ENCODE results near the gene CLCA2. TPM values are rescaled to one million over a fixed set of nuclear protein-coding genes. Genes with fewer than 3 reads are reported as not detected.

The CLCA2 gene
- polyA plus RNA-seq, 1 donor from 2014 or later = not detected

DNA sequence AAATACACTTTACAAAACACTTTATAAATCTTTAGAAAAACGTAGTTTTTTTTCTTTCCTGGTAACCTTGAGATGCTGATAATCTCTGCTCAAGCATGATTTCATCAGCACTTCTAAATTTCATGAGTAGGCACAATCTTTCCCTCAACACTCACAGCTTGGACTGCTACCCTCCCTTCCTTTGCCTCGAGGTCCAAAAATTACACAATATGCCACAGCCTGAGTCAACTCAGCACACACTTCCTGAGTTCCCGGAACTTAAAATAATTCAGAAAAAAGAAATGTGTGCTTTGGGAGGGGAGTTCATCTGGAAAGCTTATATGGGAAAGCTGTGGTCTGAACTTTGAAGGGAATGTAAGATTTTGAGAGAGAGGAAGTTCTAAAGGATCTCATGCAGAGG, 5.9 kb downstream of the CLCA2 start:
- TF ChIP-seq MXI1 (conservative IDR thresholded peaks at IDR 0.05; ENCODE audit: poor library complexity, severe bottlenecking) (no peak), TAF1 (IDR thresholded peaks at IDR 0.05; ENCODE audit: low read depth) (no peak), REST (IDR thresholded peaks at IDR 0.05; ENCODE audit: borderline replicate concordance) (no peak), EZH2 (IDR thresholded peaks at IDR 0.05; ENCODE audit: borderline replicate concordance, insufficient read depth, low read length, poor library complexity, severe bottlenecking) (no peak), RAD21 (conservative IDR thresholded peaks at IDR 0.05) (no peak), SMC3 (conservative IDR thresholded peaks at IDR 0.05; ENCODE audit: poor library complexity) (no peak), POLR2AphosphoS5 (IDR thresholded peaks at IDR 0.05) (no peak), CTCF (IDR thresholded peaks at IDR 0.05; ENCODE audit: poor library complexity, severe bottlenecking) (no peak), EP300 (conservative IDR thresholded peaks at IDR 0.05; ENCODE audit: poor library complexity, severe bottlenecking) (no peak)
- Histone ChIP-seq H3K4me2 (ENCODE audit: low read length) (no peak overlapping the region), H3F3A (ENCODE audit: insufficient read depth, low read length, poor library complexity, severe bottlenecking) (no peaks in the 10 kb centered on the region), H3K27me3 (ENCODE audit: insufficient read depth, low read depth, low read length) (no peaks in the 10 kb centered on the region), H3K9me3 (ENCODE audit: low read length) (no peaks in the 10 kb centered on the region), H3K36me3 (ENCODE audit: insufficient read depth, low read length) (no peaks in the 10 kb centered on the region), H3K4me3 (ENCODE audit: low read length) (no peak overlapping the region), H3K9ac (ENCODE audit: low read length) (no peak overlapping the region), H3K9me2 (ENCODE audit: insufficient read depth, low read length) (no peaks in the 10 kb centered on the region), H2AFZ (ENCODE audit: low read depth, low read length) (no peak overlapping the region), H3K27ac (ENCODE audit: low read length) (no peak overlapping the region), H4K20me1 (ENCODE audit: insufficient read depth) (no peaks in the 10 kb centered on the region), H3K79me2 (replicated peaks; ENCODE audit: insufficient read depth, low read length) (no peaks in the 10 kb centered on the region)

DNA sequence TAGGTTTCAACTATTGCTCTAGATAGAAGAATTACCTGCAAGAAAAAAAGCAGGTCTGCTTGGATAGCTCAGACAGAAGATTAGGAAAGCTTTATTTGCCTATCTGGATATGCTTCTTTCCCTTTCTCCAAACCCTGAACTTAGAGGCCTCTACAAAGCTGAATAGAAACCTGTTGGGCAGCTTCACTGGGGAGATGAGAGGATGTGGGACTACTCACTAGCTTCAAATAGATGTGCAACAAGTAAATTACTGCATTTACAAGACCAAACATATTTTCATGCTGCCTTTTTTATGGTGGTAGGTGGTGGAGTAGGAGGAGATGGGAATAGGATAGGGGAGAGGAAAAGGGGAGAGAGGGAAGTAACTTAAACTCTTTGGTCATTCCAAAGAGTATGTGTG, 6.4 kb downstream of the CLCA2 start:
- H2AFZ ChIP-seq (ENCODE audit: low read depth, low read length) = no peak overlapping the region
- H3K27me3 ChIP-seq (ENCODE audit: insufficient read depth, low read depth, low read length) = no peaks in the 10 kb centered on the region
- no peak overlapping the region for H3K27ac ChIP-seq (ENCODE audit: low read length)
- H3K79me2 ChIP-seq (replicated peaks; ENCODE audit: insufficient read depth, low read length) = no peaks in the 10 kb centered on the region
- H3K4me2 ChIP-seq (ENCODE audit: low read length) = no peak overlapping the region
- no peak overlapping the region for H3K4me3 ChIP-seq (ENCODE audit: low read length)
- H3K36me3 ChIP-seq (ENCODE audit: insufficient read depth, low read length) = no peaks in the 10 kb centered on the region
- no peaks in the 10 kb centered on the region for H3K9me3 ChIP-seq (ENCODE audit: low read length)
- no peaks in the 10 kb centered on the region for H4K20me1 ChIP-seq (ENCODE audit: insufficient read depth)
- no peaks in the 10 kb centered on the region for H3F3A ChIP-seq (ENCODE audit: insufficient read depth, low read length, poor library complexity, severe bottlenecking)
- H3K9me2 ChIP-seq (ENCODE audit: insufficient read depth, low read length) = no peaks in the 10 kb centered on the region
- TF ChIP-seq CTCF (IDR thresholded peaks at IDR 0.05; ENCODE audit: poor library complexity, severe bottlenecking) (no peak), RAD21 (conservative IDR thresholded peaks at IDR 0.05) (no peak), MXI1 (conservative IDR thresholded peaks at IDR 0.05; ENCODE audit: poor library complexity, severe bottlenecking) (no peak)
- no peak overlapping the region for H3K9ac ChIP-seq (ENCODE audit: low read length)

Measured in neural cell (in vitro differentiated cells).